A549 treated with CpdA at 1 μM for 4 hours (cell line): ENCODE measurements around the gene IL12A. TPM values are rescaled to one million over a fixed set of nuclear protein-coding genes. Genes with fewer than 3 reads are reported as not detected.

Experiments
- total RNA-seq: library from RNA; stranded (reverse); fragments of 200-300 nt; extraction: Qiagen RNA extraction; gene quantifications from 5 replicates; pipeline ENCODE4 v1.2.3, GENCODE V29; 2022; ENCODE audit warnings: low read depth

The IL12A gene
- 0.58 to 1.2 TPM (median 0.92 TPM) in 5 replicates for total RNA-seq

DNA sequence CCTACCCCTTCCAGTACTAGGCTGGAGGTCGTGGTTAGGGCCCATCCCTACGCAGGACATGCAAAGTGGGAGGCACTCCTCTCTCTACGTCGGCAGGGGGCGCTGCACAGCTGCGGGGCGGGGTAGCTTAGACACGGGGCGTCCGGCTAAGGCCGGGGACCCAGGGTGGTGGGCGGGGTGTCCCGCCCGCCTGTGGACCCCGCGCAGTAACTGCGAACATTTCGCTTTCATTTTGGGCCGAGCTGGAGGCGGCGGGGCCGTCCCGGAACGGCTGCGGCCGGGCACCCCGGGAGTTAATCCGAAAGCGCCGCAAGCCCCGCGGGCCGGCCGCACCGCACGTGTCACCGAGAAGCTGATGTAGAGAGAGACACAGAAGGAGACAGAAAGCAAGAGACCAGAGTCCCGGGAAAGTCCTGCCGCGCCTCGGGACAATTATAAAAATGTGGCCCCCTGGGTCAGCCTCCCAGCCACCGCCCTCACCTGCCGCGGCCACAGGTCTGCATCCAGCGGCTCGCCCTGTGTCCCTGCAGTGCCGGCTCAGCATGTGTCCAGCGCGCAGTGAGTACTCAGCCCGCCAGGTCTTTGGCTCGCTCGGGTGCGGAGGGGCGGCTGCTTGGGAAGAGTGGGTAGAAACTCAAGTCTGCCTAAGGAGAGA lies at the start of gene IL12A:
Gene IL12A, plus strand, starts transcription at position 219 of the 655 bp plus-strand sequence.

Other genes starting within 250 kb of the IL12A start
- gene SCHIP1, start 149.0 kb upstream of the IL12A start, total RNA-seq, result 0.15 to 1.9 TPM (median 0.64 TPM) in 5 replicates
- gene C3orf80, start 236.6 kb downstream of the IL12A start, total RNA-seq, result 1.9 to 2.3 TPM (median 2.1 TPM) in 5 replicates